ENCODE results near the gene PHLDB3. TPM values are rescaled to one million over a fixed set of nuclear protein-coding genes. Genes with fewer than 3 reads are reported as not detected.

PHLDB3 gene
- polyA plus RNA-seq, 3 donors = 10.5 to 10.9 (median 10.7) TPM

DNA sequence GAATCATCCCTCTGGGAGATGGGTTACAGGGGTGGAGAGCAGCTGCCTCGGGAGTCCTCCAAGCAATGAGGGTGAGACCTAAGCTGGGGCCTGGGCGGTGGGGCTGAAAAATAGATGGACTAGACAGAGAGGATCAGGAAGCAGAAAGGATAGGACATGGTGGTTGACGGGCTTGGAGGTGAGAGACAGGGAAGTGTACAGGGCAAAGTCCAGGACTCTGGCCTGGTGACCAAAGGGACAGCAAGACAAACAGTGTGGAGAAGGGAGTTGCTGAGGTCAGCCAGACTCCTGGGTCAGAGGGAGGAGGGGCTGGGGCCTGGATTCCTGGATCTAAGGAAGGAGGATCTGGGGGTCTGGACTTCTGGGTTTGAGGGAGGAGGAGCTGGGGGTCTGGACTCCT, 5.5 kb downstream of the PHLDB3 start:
- no peak for DNase-seq

DNA sequence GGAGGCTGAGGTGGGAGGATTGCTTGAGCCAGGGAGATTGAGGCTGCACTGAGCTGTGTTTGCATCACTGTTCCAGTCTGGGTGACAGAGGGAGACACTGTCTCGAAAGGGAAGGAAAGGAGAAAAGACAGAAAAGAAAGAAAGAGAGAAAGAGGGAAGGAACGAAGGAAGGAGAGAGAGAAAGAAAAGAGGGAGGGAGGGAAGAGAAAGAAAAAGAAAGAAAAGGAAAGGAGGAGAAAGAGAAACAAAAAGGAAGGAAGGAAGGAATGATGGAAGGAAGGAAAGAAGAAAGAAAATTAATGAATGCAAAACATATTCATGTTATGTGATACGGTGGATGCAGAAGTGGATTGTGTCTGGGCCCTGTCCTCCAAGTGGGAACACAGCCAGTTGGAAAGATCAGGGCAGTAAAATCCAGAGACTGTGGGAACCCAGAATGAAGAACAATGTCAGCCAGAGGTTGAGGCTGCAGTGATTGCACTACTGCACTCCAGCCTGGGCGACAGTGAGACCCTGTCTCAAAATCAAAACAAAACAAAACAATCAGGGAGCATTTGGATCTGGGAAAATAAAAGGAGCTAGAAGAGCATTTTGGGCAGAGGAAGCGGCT, 6.2 kb downstream of the PHLDB3 start:
- no peak for DNase-seq

DNA sequence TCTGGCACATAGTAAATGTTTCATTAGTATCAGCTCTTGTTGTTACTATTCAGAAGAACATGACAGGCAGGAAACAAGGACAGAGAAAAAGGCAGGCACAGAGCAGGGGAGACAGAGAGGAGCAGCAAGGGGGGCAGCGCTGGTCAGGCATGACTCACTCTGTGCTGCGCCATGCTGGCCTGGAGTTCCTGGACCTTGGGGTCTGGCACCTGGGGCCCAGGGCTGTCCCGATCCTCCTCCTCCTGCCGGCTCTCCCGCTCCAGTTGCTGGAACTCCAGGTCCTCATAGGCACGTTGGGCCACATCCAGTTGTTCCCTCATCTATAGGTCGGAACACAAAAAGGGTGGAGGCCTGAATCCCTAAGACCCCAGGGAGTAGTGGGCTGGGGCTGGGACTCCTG, 7.6 kb downstream of the PHLDB3 start:
- DNase-seq = no peak

DNA sequence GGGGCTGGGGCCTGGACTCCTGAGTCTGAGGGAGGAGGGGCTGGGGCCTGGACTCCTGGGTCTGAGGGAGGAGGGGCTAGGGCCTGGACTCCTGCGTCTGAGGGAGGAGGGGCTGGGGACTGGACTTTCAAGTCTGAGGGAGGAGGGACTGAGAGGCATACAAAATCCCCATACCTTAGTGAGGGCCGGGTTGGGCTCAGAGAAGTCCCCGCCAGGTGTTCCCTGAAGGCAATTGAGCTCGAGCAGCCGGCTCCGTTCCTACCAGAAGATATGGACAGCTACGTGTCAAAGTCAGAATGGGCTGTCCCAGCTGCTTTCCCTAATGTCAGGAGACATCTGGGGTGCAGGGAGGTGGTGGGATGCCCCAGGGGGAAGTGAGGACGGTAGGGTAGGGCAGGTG, 9.5 kb downstream of the PHLDB3 start:
- DNase-seq = no peak

DNA sequence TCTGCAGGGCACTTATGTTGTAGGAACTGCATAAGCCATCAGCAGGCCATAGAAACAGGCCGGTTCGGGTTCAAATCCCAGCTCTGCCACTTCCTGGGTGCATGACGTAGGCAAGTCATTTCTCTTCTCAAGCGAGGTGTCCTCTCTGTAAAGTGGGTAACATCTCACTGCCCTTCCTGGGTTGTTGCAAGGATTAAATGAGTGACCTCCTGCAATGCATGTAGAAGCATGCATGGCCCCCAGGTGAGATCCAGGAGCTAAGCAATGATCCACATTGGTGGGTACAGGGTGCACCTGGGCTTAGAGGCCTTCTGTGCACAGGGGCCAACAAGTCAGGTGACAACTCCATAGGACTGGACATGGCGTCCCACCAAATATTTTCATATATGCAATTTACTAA, 13.8 kb downstream of the PHLDB3 start:
- no peak for DNase-seq

DNA sequence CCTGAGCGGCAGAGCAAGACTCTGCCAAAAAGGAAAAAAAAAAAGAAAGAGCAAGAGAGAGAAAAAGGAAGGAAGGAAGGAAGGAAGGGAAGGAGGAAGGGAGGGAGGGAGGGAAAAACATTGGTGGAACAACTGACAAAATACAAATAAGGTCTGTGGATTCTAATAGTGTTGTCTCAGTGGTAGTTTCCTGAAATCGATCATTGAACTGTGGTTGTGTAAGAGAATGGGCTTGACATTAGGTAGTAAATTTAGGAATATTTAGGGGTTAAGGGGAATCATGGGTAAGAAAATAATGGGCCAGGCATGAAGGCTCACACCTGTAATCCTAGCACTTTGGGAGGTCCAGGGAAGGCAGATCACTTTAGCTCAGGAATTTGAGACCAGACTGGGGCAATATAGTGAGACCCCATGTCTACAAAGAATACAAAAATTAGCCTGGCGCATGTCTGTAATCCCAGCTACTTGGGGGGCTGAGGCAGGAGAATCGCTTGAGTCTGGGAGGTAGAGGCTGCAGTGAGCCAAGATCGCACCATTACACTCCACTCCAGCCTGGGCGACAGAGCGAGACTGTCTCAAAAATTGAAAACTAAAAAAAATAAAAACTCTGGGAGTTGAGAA, 14.5 kb downstream of the PHLDB3 start:
- no peak for DNase-seq

DNA sequence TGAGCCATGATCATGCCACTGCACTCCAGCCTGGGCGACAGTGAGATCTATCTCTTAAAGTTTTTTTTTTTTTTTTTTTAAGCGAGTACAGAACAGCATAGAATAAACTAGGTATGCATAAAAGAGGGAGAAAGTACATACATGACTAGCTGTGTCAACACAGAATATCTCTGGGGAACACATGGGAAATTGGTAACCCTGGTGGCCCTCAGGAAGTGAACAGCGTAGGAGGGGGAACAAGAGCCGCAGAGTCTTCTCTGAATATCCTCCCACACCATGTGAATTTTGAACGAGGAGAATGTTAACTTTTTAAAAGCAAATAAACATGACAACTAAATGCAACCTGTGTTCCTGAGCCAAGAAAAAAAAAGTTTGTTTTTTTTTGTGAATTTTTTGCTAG, 15.2 kb downstream of the PHLDB3 start:
- DNase-seq = no peak

DNA sequence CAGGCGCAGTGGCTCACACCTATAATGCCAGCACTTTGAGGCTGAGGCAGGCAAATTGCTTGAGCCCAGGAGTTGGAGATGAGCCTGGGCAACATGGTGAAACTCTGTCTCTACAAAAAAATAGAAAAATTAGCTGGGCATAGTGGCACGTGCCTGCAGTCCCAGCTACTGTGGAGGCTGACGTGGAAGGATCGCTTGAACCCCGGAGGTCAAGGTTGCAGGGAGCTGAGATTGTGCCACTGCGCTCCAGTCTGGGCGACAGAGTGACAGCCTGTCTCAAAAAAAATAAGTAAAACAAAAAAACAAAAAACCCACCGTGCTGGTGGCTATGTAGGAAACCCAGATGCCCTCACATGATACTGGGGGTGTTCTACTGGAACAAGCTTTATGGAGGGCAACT, 16.4 kb downstream of the PHLDB3 start:
- no peak for DNase-seq

DNA sequence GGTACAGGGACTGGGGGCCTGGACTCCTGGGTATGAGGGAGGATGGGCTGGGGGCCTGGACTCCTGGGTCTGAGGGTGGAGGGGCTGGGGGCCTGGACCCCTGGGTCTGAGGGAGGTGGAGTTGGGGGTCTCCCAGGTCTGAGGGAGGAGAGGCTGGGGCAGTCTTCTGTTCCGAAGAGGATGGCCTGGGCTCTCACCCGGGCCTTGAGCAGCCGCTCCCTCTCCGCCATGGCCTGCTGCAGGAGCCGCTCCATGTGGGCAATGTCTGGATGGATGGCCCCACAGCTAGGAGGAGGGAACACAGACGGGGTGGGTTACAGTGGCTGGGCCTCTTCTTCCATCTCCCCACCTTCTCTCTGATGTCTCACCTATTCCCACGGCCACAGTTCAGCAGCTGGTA, 18.1 kb downstream of the PHLDB3 start:
- no peak for DNase-seq

DNA sequence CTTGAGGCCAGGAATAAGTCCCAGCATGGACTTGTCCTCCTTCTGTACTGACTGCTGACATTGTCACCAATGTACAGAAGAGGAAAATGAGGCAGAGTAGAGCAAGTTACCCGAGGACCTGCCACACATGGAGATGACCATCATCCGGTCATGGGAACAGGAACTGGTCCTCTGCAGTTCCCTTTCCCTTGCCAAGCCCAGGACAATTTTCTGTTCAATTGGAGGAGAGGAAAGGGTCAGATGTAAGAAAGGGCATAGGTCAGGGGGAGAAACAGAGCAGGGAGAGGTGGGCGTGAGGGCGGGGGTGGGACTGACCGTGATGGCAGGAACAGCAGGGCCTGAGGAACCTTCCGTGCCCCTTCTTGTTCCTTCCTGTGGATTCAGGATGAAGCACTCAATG, 18.6 kb downstream of the PHLDB3 start:
- no peak for DNase-seq

DNA sequence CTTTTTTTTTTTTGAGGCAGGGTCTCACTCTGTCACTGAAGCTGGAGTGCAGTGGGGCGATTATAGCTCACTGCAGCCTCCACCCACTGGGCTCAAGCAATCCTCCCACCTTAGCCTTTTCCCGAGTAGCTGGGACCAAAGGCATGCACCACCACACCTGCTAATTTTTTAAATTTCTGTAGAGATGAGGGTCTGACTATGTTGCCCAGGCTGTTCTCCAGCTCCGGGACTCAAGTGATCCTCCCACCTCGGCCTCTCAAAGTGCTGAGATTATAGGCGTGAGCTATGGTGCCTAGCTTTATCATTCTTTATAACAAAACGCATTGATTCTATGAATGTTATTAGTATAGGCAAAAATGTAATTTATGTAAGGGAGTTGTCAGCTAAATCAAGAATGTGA, 21.3 kb downstream of the PHLDB3 start:
- DNase-seq = no peak

DNA sequence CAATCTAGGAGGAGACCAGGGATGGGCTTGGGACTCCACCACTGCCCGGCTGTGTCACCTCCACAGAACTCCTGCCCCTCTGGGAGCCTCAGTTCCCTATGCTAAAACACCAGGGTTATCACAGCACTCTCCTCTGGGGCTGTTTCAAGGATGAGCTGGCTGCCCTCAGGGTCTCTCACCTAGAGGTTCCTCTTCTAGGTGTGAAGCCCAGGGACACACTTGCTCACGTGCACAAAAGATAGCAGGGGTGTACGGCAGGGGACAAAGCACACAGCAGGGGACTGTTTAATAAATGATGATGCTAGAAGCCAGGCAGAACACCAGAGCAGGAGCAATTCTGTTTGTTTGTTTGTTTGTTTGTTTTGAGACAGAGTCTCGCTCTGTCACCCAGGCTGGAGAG, 22.4 kb downstream of the PHLDB3 start:
- DNase-seq = no peak

DNA sequence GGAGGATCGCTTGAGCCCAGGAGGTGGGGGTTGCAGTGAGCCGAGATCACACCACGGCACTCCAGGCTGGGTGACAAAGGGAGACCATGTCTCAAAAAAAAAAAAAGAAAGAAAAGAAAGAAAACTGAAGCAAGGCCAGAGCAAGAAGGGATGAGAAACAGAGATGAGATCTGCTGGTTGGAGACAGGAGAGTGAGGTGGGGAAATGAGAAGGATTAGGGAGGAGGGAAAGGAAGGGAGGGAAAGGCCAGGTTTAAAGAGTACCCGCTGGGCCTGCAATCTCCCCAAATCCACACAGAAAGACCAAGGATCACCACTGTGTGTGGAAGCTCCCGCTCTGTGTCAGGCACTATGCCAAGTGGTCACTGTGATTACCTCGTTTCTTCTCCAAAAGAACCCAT, 22.8 kb downstream of the PHLDB3 start:
- no peak for DNase-seq

DNA sequence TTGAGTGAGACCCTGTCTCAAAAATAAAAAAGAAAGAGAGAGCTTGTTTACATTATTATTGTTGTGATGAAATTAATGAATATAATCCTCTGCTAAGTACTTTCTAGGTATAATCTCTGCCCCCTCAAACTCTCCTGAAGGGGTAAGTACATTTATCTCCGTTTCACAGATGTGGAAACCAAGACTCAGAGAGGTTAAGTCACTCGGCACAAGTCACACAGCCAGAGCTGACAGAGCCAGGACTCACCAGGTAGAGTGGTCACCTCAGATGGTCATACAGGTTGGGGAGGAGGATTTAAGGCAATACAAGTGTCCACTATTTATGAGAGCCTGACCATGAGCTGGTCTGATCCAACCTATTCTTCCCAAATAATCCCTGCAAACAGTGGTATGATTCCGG, 24.0 kb downstream of the PHLDB3 start:
- no peak for DNase-seq

DNA sequence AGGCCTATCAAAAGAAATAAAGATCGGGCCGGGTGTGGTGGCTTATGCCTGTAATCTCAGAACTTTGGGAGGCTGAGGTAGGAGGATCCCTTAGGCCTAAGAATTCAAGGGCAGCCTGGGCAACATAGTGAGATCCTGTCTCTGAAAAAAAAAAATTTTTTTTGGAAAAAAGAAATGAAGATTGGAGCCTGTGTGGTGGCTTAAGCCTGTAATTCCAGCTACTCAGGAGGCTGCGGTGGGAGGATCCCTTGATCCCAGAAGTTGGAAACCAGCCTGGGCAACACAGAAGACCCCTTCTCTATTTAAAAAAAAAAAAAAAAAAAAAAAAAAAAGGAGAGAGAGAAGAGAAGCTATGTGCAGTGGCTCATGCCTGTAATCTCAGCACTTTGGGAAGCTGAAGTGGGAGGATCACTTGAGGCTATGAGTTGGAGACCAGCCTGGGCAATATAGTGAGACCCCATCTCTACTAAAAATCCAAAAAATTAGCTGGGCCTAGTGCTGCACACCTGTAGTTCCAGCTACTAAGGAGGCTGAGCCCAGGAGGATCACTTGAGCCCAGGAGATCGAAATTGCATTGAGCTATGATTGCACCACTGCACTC, 24.5 kb downstream of the PHLDB3 start:
- DNase-seq = no peak

DNA sequence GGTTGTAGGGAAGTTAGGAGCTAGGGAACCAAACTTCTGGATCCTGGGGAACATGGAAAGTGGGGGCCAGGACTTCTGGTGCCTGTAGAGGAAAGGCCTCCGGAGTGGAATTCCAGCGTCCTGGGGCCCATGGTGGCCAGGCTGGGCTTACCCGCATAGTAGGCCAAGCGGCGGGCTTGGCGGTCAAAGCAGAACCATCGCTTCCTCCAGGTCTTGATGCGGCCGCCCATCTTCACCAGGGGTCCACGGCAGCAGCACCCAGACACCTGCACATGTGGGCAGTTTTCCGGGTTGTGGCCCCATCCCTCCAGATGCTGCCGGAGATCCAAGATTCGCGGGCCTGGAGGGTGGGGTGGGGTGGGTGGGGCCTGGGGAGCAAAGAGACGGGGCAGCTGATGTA, 25.3 kb downstream of the PHLDB3 start:
- DNase-seq = no peak

DNA sequence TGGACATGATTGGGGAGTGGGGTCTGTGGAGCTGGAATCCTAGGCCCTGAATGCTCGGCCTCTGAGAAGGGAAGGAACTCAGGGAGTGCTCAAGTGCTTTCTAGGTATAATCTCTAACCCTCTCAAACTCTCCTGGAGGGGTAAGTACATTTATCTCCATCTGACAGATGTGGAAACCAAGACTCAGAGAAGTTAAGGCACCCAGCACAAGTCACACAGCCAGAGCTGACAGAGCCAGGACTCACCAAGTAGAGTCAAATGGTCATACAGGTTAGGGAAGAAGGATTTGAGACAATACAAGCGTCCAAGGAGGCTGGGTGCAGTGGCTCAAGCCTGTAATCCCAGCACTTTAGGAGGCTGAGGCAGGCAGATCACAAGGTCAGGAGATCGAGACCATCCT, 26.2 kb downstream of the PHLDB3 start:
- no peak for DNase-seq

DNA sequence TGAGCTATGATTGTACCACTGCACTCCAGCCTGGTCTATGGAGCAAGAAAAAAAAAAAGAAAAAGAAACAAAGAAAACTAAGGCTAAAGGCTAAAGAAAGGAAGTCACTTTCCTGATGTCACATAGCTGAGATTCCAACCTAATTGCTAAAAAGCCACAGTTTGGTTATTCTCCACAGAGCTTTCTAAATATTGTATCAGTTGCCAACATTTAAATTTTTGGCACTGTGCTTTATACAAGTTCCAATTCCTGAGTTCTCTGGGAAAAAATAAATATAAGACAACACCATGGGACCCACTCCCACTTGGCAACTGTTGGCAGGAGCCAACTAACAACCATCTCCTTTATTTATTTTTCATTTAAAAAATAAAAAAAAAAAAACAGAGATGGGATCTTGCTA, 27.9 kb downstream of the PHLDB3 start:
- DNase-seq = no peak

DNA sequence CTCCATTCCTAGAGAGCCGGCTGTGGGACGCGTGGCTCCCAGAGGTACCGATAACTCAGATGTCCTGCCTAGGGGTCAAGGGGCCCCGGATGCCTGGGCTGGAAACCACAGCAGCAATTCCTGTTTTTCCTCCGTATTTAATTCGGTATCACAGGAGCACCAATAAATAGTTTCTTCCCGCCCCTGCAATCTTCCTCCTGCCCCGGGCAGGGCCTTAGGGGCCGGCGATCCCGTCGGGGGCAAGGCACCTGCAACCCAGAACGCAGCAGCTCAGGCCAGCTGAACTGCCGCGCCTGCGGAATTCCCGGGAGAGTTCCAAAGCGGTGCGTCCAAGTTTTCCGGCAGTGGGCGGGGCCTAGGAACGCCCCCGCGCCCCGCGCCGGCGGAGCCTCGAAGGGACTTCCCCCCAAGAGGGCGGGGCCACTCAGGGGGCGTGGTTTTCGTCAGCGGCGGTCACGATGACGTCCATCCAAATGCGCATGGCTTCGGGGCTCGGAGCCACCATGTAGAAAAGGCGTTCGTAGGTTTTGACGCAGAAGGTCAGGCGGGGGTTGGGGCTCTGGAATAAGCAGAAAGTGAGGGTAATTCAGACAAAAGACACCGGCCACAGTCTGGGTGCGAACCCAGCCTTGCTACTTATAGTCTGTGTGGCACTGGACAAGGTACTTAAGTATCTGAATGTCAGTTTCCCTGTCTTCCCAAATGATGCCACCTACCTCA, 29.4 kb downstream of the PHLDB3 start:
- peak; percentile 92 for DNase-seq

DNA sequence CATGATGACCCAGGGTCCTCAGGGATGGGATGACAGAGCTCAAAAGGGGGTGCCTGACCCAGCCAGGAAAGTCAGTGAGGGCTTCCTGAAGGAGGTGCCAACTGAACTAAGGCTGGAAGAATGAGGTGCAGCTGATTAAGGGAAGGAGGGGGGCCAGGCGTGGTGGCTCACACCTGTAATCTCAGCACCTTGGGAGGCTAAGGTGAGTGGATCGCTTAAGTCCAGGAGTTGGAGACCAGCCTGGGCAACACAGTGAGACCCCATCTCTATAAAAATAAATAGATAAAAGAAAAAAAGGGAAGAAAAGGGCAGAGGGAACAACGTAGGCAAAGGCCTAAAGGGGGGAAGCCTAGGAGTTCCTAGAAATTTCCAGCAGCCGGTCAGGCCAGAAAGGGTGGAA, 30.1 kb downstream of the PHLDB3 start:
- no peak for DNase-seq

DNA sequence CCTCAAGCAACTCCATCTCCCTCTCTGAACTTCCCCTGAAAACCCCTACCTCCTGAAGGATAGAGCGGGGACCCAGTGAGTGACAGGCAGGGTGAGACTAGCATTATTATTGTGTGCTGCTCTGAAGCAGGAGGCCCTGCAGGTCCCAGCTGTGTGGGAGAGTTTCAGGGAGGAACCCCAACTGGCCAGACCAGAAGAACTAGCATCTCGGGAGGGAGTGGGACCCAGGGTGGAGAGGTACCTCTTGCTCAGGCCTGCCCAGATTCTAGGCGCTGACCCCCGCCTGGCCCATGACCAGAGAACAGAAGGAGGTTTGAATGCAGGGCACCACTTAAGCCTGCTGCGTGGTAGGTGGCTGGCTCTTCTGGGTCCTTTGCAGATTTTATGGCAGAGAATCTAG, 33.5 kb downstream of the PHLDB3 start:
- DNase-seq = no peak

DNA sequence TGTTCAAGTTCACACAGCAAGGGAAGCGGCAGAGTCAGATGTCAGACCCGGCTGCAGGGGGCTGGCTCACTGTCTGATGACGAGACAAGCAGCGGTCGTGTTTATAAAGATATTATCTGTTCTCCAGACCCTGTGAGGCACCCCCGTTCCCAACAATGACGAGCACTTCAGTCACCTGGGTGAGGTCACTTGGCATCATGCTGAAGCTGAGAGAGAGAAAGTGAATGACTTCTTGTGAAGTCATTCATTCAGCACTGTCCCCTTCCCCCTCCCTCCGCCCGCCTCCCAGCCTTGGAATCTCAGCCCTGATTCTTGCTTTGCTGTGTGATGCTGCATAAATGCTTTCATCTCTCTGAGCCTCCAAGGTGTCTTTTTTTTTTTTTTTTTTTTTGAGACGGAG, 34.3 kb downstream of the PHLDB3 start:
- no peak for DNase-seq

DNA sequence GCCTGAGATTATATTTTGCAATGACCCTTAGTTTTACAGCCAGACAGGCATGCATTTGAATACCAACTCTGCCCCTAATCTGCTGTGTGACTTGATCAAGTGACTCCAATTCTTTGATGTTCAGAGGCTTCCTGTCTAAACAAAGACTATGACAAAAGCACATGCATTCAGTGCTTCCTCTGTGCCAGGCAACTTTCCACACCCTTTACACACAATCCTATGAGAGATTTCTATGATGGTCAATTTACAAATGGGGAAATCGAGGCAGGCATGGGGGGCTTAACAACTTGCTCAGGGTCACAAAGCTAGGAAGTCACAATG, 35.4 kb downstream of the PHLDB3 start:
- no peak for DNase-seq
